Upper lobe of left lung (tissue), 4 donors: ENCODE results near the gene RTL9.

Experiments
- EP300 ChIP-seq, 4 donors: sonication (generic); formaldehyde crosslinking; IDR thresholded peaks; one replicate each; pipeline ENCODE4 v1.5.1; 2017; ENCODE audit warnings: antibody characterized with exemption in 4 of 4, control low read depth in 2 of 4
- POLR2A ChIP-seq, 4 donors: fragments of 450-650 bp; IDR thresholded peaks; one replicate each; pipeline ENCODE4 v1.5.1; 2016 to 2017; ENCODE audit warnings: antibody characterized with exemption in 4 of 4, mild to moderate bottlenecking in 2 of 4
- TF ChIP-seq, protein P1 (sequence below), 6 experiments: fragments of 450-650 bp in 4 of 6; fragments of 200-600 bp in 2 of 6; sonication (generic) in 2 of 6; IDR thresholded peaks; one replicate each; pipeline ENCODE4 v1.5.1; 2016 to 2019; ENCODE audit warnings: antibody characterized with exemption in 6 of 6

DNA sequence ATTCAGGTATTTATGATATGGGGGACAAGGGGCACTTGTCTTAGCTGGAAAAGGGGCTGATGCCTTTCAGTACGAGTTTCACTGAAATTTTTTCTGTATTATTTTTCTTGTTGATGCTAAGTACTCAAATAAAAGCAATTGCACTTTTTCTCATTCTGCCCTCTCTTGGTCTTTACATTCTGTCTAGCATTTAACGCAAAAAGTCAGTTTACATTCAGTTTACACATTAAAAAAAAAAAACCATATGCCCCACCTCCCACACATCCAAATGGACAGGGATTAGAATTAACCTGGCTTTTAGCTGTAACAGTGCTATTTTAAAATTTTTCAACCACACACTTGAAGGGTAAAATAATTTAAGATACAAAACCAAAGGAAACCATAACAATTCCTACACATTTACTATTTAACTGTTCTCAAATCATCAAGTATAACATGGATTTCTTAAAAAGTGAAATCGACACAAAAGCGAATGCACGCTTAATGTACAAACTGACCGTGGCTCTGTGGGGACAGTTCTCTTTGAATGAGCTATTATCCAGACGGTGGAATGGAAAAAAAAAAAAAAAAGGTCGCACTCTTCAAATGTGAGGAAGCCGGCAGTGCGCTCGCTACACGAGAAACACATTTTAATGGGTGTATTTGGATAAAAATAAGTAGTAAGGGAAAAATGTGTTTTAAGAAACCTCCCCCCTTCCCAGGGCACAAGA lies 42.1 kb upstream of the RTL9 start:
- TF ChIP-seq POLR2A (IDR thresholded peaks at IDR 0.05) (no peak), EP300 (IDR thresholded peaks at IDR 0.05) (no peak)
- TF ChIP-seq, protein P1, sequence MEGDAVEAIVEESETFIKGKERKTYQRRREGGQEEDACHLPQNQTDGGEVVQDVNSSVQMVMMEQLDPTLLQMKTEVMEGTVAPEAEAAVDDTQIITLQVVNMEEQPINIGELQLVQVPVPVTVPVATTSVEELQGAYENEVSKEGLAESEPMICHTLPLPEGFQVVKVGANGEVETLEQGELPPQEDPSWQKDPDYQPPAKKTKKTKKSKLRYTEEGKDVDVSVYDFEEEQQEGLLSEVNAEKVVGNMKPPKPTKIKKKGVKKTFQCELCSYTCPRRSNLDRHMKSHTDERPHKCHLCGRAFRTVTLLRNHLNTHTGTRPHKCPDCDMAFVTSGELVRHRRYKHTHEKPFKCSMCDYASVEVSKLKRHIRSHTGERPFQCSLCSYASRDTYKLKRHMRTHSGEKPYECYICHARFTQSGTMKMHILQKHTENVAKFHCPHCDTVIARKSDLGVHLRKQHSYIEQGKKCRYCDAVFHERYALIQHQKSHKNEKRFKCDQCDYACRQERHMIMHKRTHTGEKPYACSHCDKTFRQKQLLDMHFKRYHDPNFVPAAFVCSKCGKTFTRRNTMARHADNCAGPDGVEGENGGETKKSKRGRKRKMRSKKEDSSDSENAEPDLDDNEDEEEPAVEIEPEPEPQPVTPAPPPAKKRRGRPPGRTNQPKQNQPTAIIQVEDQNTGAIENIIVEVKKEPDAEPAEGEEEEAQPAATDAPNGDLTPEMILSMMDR (IDR thresholded peaks at IDR 0.05) = no peak
